Suprapubic skin (tissue), 4 donors: ENCODE measurements around the gene PRR15L. TPM values are rescaled to one million over a fixed set of nuclear protein-coding genes. Genes with fewer than 3 reads are reported as not detected.

ENCODE experiments used
- DNase-seq, 2 donors: peaks; one replicate each; pipeline ENCODE4 v3.0.0-alpha.2; 2019; ENCODE audit warnings: low spot score in 2 of 2
- H3K27ac ChIP-seq: fragments of 200-600 bp; sonication (generic); one replicate; pipeline ENCODE4 v1.5.1; 2019
- H3K27me3 ChIP-seq: fragments of 200-600 bp; sonication (generic); one replicate; pipeline ENCODE4 v1.5.1; 2019
- H3K36me3 ChIP-seq: fragments of 200-600 bp; sonication (generic); one replicate; pipeline ENCODE4 v1.5.1; 2019
- H3K4me1 ChIP-seq: fragments of 200-600 bp; sonication (generic); one replicate; pipeline ENCODE4 v1.5.1; 2019
- H3K4me3 ChIP-seq: fragments of 200-600 bp; sonication (generic); one replicate; pipeline ENCODE4 v1.5.1; 2019; ENCODE audit warnings: mild to moderate bottlenecking
- H3K9me3 ChIP-seq: fragments of 200-600 bp; sonication (generic); one replicate; pipeline ENCODE4 v1.5.1; 2019
- EP300 ChIP-seq: sonication (generic); formaldehyde crosslinking; IDR thresholded peaks from one replicate; pipeline ENCODE4 v1.6.1; 2017; ENCODE audit warnings: antibody characterized with exemption
- POLR2A ChIP-seq, 2 donors: fragments of 450-650 bp; IDR thresholded peaks; one replicate each; pipeline ENCODE4 v1.6.1; 2017; ENCODE audit warnings: antibody characterized with exemption in 2 of 2, mild to moderate bottlenecking in 2 of 2, moderate library complexity in 2 of 2
- POLR2AphosphoS5 ChIP-seq, 3 donors: sonication (generic); formaldehyde crosslinking; IDR thresholded peaks; one replicate each; pipeline ENCODE4 v1.6.1; 2017; ENCODE audit warnings: antibody characterized with exemption in 3 of 3
- WGBS: methylation state at CpG from one replicate; pipeline ENCODE4 v1.1.5; 2018; 5-methylcytosine and 5-hydroxymethylcytosine counted together
- total RNA-seq, 4 donors: library from RNA; depleted of rRNA; stranded (reverse); fragments of >200 nt; gene quantifications; one replicate each; pipeline ENCODE4 v1.1.0, GENCODE V29; 2016
- TF ChIP-seq, protein P1 (sequence below), 2 donors: fragments of 200-600 bp in 1 of 2; fragments of 450-650 bp in 1 of 2; sonication (generic) in 1 of 2; IDR thresholded peaks; one replicate each; pipeline ENCODE4 v1.5.1; 2016 to 2019; ENCODE audit warnings: antibody characterized with exemption in 2 of 2, mild to moderate bottlenecking in 1 of 2, moderate library complexity in 1 of 2

Gene PRR15L
- total RNA-seq, 4 donors from 2014 or later: 11.4 to 27.1 (median 21.8) TPM

DNA sequence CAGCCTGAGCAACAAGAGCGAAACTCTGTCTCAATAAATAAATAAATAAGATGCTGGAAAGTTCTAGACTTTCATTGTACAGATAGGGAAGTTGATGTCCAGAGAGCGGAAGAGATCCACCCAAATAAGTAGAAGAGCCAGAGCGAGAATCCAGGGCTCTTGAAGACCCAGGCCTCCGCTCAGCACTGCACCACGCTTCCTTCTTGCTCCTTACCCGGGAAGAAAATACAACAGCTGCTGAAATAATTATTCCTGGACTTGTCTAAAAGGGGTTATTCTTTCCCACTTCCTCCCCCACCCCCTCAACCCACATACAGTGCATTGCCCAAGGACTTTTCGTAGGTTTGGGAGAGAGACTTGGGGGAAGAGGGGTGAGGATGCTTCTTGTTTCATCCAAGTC lies 39.9 kb upstream of the PRR15L start:
- TF ChIP-seq POLR2AphosphoS5 (IDR thresholded peaks at IDR 0.05) (no peak), POLR2A (IDR thresholded peaks at IDR 0.05) (no peak), EP300 (no peak)
- TF ChIP-seq, protein P1, sequence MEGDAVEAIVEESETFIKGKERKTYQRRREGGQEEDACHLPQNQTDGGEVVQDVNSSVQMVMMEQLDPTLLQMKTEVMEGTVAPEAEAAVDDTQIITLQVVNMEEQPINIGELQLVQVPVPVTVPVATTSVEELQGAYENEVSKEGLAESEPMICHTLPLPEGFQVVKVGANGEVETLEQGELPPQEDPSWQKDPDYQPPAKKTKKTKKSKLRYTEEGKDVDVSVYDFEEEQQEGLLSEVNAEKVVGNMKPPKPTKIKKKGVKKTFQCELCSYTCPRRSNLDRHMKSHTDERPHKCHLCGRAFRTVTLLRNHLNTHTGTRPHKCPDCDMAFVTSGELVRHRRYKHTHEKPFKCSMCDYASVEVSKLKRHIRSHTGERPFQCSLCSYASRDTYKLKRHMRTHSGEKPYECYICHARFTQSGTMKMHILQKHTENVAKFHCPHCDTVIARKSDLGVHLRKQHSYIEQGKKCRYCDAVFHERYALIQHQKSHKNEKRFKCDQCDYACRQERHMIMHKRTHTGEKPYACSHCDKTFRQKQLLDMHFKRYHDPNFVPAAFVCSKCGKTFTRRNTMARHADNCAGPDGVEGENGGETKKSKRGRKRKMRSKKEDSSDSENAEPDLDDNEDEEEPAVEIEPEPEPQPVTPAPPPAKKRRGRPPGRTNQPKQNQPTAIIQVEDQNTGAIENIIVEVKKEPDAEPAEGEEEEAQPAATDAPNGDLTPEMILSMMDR (IDR thresholded peaks at IDR 0.05): no peak
- WGBS: 83% methylated on average over 7 of the region's 7 CpGs
- no peaks in the 10 kb centered on the region for H3K36me3 ChIP-seq
- no peak for DNase-seq
- H3K4me3 ChIP-seq: no peak overlapping the region
- H3K9me3 ChIP-seq: no peaks in the 10 kb centered on the region
- no peak overlapping the region for H3K27ac ChIP-seq
- H3K4me1 ChIP-seq: peaks cover 8% of the 10 kb centered on the region
- no peaks in the 10 kb centered on the region for H3K27me3 ChIP-seq

DNA sequence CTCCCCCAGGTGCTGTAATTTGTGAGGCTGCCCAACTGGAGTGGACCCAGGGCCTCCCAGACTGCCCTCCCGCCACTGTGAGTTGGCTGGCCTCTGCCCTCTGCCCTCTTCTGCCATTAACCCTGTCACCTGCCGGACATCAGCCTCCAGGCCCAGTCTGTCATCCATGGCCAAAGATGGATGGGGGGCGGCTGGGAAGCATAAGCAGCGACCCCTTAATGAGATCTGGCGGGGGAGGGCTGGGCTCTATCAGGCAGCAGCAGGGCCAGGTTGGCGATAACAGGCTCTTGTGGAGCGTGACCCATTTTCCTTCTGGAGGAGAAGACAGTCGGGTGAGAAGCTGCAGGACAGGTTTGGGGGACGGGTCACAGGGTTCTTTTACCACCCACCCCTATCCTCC lies 38.5 kb upstream of the PRR15L start:
- Histone ChIP-seq H3K4me1 (no peaks in the 10 kb centered on the region), H3K27me3 (no peaks in the 10 kb centered on the region), H3K36me3 (no peaks in the 10 kb centered on the region), H3K9me3 (no peaks in the 10 kb centered on the region), H3K4me3 (no peak overlapping the region), H3K27ac (no peak overlapping the region)
- DNase-seq: no peak
- WGBS: 68% methylated on average over 9 of the region's 9 CpGs
- TF ChIP-seq POLR2AphosphoS5 (IDR thresholded peaks at IDR 0.05) (no peak), EP300 (no peak), POLR2A (IDR thresholded peaks at IDR 0.05) (no peak)
- TF ChIP-seq, protein P1 (IDR thresholded peaks at IDR 0.05): no peak

DNA sequence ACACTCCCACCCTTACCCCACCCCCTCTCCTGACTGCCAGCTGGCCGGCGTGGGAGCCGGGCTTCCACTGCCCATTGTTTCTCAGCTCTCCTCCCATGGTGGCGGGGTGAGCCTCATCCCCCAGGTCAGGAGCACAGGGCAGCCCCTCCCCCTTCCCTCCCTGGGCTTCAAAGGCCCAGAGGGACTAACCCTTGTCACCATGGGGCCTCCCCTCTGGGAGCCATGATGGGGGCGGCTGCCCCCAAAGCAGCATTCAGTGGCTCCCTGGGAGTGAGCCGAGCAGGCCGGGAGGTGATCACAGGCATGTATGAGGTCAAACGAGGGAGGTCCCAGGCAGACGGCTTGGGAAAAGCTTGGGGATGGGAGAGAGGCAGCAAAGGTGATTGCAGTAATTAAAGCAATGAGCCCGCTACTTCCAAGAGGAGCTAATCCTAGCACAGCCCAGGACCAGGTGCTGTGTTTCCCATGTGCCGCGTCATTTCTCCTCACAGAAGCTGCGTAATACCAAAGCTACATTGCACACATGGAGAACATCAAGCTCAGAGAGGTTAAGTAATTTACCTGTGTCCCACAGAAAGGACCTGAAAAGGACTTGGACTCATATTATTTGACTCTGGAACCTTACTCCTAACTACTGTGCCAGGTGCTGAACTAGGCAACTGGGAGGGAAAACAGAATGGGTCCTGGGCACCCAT lies 37.7 kb upstream of the PRR15L start:
- no peak for DNase-seq
- 73% methylated on average over 13 of the region's 13 CpGs for WGBS

DNA sequence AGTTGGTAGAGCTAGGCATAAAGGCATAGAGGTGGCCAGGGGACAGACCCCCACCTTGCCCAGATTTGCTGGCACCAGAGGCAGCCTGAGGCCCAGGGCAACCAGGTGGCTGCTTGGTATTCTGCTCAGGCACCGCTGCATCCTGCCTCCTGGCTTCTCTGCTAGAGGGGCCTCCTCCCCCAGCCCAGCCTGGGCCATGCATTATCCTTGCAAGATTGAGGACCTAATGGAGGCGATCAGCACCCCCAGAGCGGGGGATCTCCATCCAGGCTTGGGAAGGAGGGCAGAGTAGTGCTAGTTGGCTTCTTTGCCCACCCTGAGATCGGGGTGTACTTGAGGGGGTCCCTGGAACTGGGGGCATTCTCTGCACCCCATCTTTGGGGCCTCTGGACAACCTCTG lies 37.0 kb upstream of the PRR15L start:
- no peak for TF ChIP-seq POLR2AphosphoS5 (IDR thresholded peaks at IDR 0.05)
- H3K4me3 ChIP-seq: no peak overlapping the region
- WGBS: 100% methylated on average over 3 of the region's 4 CpGs
- H3K27me3 ChIP-seq: no peaks in the 10 kb centered on the region
- no peak for DNase-seq
- no peak overlapping the region for H3K27ac ChIP-seq
- no peaks in the 10 kb centered on the region for H3K4me1 ChIP-seq
- H3K36me3 ChIP-seq: no peaks in the 10 kb centered on the region
- H3K9me3 ChIP-seq: no peaks in the 10 kb centered on the region

More for the DNA sequence above, 37.7 kb upstream of the PRR15L start:
- no peak overlapping the region for H3K27ac ChIP-seq
- H3K4me3 ChIP-seq: no peak overlapping the region
- H3K27me3 ChIP-seq: no peaks in the 10 kb centered on the region
- TF ChIP-seq POLR2A (IDR thresholded peaks at IDR 0.05) (no peak), POLR2AphosphoS5 (IDR thresholded peaks at IDR 0.05) (no peak), EP300 (no peak)
- TF ChIP-seq, protein P1 (IDR thresholded peaks at IDR 0.05): no peak
- no peaks in the 10 kb centered on the region for H3K9me3 ChIP-seq
- no peaks in the 10 kb centered on the region for H3K4me1 ChIP-seq
- no peaks in the 10 kb centered on the region for H3K36me3 ChIP-seq

DNA sequence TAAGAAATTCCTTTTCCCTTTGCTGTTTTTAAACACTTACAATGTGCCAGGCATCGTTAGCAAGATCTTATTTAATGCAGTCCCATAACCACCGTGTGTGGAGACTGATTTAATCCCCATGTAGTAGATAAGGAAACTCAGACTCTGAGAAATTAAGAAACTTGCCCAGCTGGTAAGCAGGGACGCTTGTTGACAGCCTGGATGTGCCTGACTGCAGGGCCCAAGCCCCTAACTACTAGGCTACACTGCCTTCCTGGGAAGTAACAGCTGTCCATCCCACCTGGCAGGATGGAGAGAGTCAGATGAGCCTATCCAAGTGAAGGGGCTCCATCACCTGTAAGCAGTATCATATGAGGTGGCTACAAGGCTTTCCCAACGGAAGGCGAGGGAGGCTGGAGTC lies 36.3 kb upstream of the PRR15L start:
- H3K9me3 ChIP-seq: no peaks in the 10 kb centered on the region
- H3K27me3 ChIP-seq: no peaks in the 10 kb centered on the region
- 84% methylated on average over 5 of the region's 5 CpGs for WGBS
- H3K27ac ChIP-seq: no peak overlapping the region
- no peaks in the 10 kb centered on the region for H3K36me3 ChIP-seq
- DNase-seq: no peak
- H3K4me1 ChIP-seq: no peaks in the 10 kb centered on the region
- TF ChIP-seq EP300 (no peak), POLR2AphosphoS5 (IDR thresholded peaks at IDR 0.05) (no peak)
- H3K4me3 ChIP-seq: no peak overlapping the region

DNA sequence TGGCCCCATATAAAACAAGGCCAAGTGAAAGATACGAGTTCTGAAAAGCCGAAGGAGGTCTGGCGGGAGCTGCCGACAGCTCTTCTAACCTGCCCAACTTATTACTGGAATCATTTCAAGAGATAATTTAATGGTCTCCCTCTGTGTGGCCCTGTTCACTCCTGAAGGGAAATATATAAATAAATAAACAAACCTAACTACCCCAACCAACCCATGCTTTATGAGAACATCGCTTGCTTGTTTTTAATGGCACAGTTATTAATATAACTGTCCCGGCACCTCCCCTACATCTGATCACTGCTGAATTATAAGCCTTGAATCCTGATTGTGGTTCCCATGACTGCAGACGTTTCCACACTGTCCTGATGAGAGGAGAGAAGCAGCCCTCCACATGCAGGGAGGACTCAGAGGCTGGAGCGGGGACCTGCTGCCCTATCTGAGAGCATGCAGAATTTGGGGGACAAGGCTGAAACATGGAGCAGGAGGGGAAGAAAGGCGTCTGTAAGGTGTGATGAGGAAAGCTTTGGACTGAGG lies 35.4 kb upstream of the PRR15L start:
- TF ChIP-seq POLR2AphosphoS5 (IDR thresholded peaks at IDR 0.05) (no peak), POLR2A (IDR thresholded peaks at IDR 0.05) (no peak), EP300 (no peak)
- TF ChIP-seq, protein P1 (IDR thresholded peaks at IDR 0.05): no peak
- H3K27ac ChIP-seq: no peak overlapping the region
- no peaks in the 10 kb centered on the region for H3K4me1 ChIP-seq
- WGBS: 72% methylated on average over 9 of the region's 9 CpGs
- DNase-seq: no peak
- H3K4me3 ChIP-seq: no peak overlapping the region
- no peaks in the 10 kb centered on the region for H3K36me3 ChIP-seq
- H3K9me3 ChIP-seq: no peaks in the 10 kb centered on the region
- H3K27me3 ChIP-seq: no peaks in the 10 kb centered on the region
